ENCODE data around the gene SYNE2. TPM values are rescaled to one million over a fixed set of nuclear protein-coding genes. Genes with fewer than 3 reads are reported as not detected.

SYNE2 gene
- total RNA-seq, 2 experiments from 2014 or later, result 25.2 to 30.9 TPM

DNA sequence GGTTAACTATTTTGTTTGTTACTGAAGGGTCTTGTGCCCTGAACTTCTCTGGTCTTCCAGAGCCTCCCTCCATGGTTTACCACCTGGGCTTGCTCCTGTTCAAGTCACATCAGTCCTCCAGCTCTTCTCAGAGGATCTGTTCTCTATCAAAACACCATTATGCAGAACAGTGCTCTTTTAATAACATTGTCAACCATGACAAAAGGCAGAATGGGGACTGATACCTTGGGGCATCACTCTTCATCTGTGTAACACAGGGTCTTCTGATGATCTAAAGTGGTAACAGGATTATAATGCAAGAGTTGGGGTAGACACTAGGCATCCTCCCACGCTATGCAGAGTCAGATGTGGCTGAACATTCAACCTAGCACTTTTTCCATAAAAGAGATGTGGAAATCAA, 403.0 kb downstream of the SYNE2 start:
- Mint-ChIP-seq H3K4me1 (no peaks in the 10 kb centered on the region), H3K9me3 (no peaks in the 10 kb centered on the region), H3K4me3 (no peak overlapping the region), H3K27ac (no peak overlapping the region), H3K36me3 (no peaks in the 10 kb centered on the region), H3K27me3 (no peaks in the 10 kb centered on the region)
- DNase-seq, result no peak

DNA sequence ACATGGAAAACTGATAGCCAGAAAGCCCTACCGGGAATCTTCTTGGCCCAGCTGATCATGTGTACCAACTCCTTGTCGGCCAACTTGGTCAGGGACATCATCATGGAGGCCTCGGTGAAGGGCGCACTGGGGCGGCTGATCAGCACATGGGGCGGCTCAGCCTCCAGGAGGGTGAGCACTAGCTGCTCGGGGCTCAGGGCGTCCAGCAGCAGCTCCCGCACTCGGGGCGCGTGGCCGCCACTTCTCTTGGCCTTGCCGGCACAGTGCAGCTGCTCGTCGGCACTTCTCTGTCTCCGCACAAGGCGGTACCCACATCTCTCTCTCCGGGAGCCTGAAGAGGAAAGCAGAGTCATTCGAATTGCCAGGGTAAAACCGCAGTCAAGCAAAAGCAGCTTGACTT, 407.6 kb downstream of the SYNE2 start:
- Mint-ChIP-seq H3K4me3 (no peak overlapping the region), H3K36me3 (no peaks in the 10 kb centered on the region), H3K4me1 (no peaks in the 10 kb centered on the region), H3K9me3 (no peaks in the 10 kb centered on the region), H3K27ac (no peak overlapping the region), H3K27me3 (no peaks in the 10 kb centered on the region)
- no peak for DNase-seq

DNA sequence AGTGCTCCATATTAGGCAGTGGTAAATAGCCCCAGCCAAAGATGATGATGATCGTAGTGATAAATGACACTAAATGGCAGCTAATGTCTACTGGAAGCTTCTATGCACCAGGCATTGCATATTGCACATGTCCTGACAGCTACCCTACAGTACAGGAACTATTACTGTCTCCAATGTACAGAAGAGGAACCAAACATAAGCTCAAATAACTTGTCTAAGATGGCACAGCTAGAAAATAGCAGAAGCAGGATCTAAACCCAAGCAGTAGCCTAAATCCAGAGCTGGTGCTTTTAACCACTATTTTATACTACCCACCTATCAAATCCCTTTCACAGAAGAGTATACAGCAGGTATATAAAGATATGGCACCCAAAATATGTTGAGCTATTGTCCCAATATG, 412.4 kb downstream of the SYNE2 start:
- Mint-ChIP-seq H3K9me3 (no peaks in the 10 kb centered on the region), H3K27me3 (no peaks in the 10 kb centered on the region), H3K27ac (no peak overlapping the region), H3K4me1 (peaks cover 16% of the 10 kb centered on the region), H3K4me3 (no peak overlapping the region), H3K36me3 (peaks cover 3% of the 10 kb centered on the region)
- DNase-seq, result no peak

DNA sequence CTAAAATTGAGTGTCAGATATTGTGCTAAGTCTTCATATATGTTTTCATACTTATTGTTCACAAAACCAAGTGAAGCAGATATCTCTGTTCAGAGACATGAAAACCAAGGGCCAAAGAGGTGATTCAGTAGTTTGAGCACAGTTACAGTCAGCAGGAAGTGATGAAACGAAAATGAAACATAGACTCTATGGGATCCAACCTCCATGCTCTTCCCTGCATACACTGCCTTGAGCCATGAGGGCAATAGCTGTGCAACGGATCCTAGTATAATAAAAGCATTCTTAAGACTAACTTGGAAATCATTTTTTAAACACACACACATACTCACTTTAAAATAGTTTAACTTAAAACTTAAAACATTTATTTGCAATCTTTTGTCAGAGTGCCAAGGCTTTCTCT, 413.4 kb downstream of the SYNE2 start:
- no peaks in the 10 kb centered on the region for H3K27me3 Mint-ChIP-seq
- no peaks in the 10 kb centered on the region for H3K9me3 Mint-ChIP-seq
- peaks cover 16% of the 10 kb centered on the region for H3K4me1 Mint-ChIP-seq
- peak overlapping the region; percentile 16 for H3K27ac Mint-ChIP-seq
- peaks cover 3% of the 10 kb centered on the region for H3K36me3 Mint-ChIP-seq
- no peak overlapping the region for H3K4me3 Mint-ChIP-seq
- DNase-seq, result no peak

DNA sequence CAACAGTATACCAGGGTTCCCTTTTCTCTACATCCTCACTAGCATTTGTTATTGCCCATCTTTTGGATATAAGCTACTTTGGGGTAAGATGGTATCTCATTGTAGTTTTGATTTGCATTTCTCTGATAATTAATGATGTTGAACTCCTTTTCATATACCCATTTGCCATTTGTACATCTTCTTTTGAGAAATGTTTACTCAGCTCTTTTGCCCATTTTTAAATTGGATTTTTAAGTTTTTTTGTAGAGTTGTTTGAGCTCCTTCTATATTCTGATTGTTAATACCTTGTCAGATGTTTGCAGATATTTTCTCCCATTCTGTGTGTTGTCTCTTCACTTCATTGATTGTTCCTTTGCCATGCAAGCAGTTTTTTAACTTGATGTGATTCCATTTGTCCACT, 419.2 kb downstream of the SYNE2 start:
- H3K4me3 Mint-ChIP-seq, result no peak overlapping the region

More for the DNA sequence above, 419.2 kb downstream of the SYNE2 start:
- Mint-ChIP-seq H3K27me3 (peaks cover 8% of the 10 kb centered on the region), H3K36me3 (peaks cover 3% of the 10 kb centered on the region), H3K9me3 (peaks cover 2% of the 10 kb centered on the region), H3K4me1 (peaks cover 3% of the 10 kb centered on the region), H3K27ac (no peak overlapping the region)
- DNase-seq, result no peak

Other genes starting within 250 kb of the SYNE2 start
- 10 to 100 TPM; 24.7 to 28.2 TPM for gene WDR89, start 211.1 kb upstream of the SYNE2 start, total RNA-seq
- 10 to 100 TPM; 11.0 to 11.6 TPM for gene SGPP1, start 124.9 kb upstream of the SYNE2 start, total RNA-seq